CD4-positive, alpha-beta T cell treated with Interferon alpha-2 for 1 hour (primary cell): ENCODE measurements around the gene DUSP28.
A peak's percentile ranks its signal among the peaks of the same experiment; 100 is the strongest.

Experiments
- DNase-seq, 2 donors: peaks; one replicate each; pipeline ENCODE4 v3.0.0-alpha.2; 2020 to 2022

The DUSP28 gene

GRCh38 chr2:240601061-240601830 is 41.1 kb downstream of the DUSP28 start:
- DNase-seq, result no peak

- DNase-seq, result no peak
Measured at GRCh38 chr2:240601831-240602160, 41.6 kb downstream of the DUSP28 start.

- no peak for DNase-seq
Measured at GRCh38 chr2:240602266-240603050, 42.3 kb downstream of the DUSP28 start.

GRCh38 chr2:240603081-240603835 is 43.1 kb downstream of the DUSP28 start:
- DNase-seq, result no peak

GRCh38 chr2:240603846-240604245 is 43.7 kb downstream of the DUSP28 start:
- DNase-seq, result no peak

GRCh38 chr2:240604291-240604938 is 44.3 kb downstream of the DUSP28 start:
- DNase-seq, result peak in 1 of 2 donors; percentile 33

- no peak for DNase-seq
Measured at GRCh38 chr2:240604939-240605716, 45.0 kb downstream of the DUSP28 start.

GRCh38 chr2:240605867-240606743 is 45.9 kb downstream of the DUSP28 start:
- DNase-seq, result no peak

GRCh38 chr2:240611601-240612210 is 51.5 kb downstream of the DUSP28 start:
- no peak for DNase-seq
